ENCODE results near the gene CATSPERD.
"Not testable (repeated sequence)": the region's sequence is repeated elsewhere in the genome, so short reads cannot be mapped to it uniquely, and the experiment has no call there.

CATSPERD gene

DNA sequence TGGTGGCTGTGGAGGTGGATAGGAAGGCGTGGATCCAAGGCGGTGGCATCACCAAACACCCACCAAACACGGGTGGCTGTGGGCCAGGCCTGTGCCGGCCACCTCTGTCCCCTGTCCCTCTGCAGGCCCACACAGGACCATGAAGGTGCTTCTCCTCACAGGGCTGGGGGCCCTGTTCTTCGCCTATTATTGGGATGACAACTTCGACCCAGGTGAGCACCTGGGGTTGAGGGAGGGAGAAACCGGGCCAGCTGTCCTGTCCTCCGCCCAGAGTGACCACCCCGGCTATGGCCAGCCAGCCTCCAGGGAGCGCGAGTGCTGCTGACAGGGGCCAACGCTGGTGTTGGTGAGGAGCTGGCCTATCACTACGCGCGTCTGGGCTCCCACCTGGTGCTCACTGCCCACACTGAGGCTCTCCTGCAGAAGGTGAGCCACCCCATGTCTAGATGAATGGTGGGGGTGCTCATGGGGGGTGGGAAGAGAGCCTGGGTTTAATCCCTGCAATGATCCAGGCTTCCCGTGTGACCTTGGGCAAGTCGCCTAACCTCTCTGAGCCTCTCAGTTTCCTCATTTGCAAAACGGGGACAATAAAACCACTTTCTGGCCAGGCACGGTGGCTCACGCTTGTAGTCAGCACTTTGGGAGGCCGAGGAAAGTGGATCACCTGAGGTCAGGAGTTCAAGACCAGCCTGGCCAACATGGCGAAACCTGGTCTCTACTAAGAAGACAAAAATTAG, 35.6 kb upstream of the CATSPERD start:
- DNase-seq (ENCODE audit: low spot score), result no peak

DNA sequence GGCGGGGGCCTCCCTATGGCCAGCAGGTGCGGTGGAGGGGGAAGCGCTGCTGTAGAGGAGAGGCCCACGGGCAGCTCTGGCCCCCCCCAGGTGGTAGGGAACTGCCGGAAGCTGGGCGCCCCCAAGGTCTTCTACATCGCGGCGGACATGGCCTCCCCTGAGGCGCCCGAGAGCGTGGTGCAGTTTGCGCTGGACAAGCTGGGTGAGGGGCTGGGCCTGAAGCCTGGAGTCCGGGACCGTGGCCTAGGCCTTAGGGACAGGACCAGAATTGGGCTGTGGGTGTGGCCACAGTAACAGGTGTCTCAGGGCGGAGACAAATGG, 34.2 kb upstream of the CATSPERD start:
- DNase-seq (ENCODE audit: low spot score), result no peak

DNA sequence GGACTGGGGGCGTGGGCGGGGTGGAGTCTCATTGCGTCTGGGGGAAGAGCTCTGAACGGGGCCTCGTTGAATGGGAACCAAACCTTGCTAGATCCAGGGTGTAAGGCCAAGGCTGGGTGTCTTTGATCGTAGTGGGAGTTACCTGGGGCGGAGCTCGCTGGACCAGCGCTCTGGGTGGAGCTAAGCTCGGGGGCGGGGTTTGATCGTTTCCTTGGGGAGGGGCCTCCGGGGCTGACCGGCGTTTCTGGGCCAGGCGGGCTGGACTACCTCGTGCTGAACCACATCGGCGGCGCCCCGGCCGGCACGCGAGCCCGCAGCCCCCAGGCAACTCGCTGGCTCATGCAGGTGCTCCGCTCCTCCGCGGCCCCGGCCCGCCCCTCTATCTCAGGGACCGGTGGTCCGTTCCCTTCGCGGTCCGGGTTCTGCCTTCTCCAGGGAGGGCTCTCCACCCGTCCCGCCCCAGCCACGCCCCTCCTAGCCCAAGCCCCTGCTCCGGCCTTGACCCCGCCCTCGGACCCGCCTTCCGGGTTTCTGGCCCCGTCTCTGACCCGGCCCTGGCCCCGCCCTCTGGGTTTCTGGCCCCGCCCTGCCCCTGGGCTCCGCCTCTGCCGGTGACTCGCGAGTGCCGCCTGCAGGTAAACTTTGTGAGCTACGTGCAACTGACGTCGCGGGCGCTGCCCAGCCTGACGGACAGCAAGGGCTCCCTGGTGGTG, 33.6 kb upstream of the CATSPERD start:
- peak; percentile 95 for DNase-seq (ENCODE audit: low spot score)

DNA sequence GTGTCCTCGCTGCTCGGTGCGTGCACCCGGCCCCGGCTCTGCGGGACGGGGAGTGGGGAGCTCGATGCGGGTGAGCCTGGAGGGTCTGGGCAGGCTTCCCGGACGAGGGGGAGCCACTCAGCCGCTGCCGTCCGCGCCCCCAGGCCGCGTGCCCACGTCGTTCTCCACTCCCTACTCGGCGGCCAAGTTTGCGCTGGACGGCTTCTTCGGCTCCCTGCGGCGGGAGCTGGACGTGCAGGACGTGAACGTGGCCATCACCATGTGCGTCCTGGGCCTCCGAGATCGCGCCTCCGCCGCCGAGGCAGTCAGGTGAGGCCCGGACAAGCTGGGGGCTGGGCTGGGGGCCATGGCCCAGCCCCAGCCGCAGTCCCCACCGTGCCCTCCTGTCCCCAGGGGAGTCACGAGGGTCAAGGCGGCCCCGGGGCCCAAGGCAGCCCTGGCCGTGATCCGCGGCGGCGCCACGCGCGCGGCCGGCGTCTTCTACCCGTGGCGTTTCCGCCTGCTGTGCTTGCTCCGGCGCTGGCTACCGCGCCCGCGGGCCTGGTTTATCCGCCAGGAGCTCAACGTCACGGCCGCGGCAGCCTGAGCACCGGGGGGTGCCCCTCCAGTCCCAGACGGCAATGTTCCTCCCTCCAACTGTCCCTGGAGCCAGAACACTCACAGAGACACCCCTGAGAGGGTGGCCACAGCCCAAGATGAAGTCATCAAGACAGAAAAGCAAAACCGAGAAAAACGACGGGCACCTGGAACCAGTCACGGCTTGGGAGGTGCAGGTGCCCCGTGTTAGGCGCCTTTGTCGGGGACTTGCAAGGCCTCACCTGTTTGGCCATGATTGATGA, 32.9 kb upstream of the CATSPERD start:
- DNase-seq (ENCODE audit: low spot score), result no peak

DNA sequence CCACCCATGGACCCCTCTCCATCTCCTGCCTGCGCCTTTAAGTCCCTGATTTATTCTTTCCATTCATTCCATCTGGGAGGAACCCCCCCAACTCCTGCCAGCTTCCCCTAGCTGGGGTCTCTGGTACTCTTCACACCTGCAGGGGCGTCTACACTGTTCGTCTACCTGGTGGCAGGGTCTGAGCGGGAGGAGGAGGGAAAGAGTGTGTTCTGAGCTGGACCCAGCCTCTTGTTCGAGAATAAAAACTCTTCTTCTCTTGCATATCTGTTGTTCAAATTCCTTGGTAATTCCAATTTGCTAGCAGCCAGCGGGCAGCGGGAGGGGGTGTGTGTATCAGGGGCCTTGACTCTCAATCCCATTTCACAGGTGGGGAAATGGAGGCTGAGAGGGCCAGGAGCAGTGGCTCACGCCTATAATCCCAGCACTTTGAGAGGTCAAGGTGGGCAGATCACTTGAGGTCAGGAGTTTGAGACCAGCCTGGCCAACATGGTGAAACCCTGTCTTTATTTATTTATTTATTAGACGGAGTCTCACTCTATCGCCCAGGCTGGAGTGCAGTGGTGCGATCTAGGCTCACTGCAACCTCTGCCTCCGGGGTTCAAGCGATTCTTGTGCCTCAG, 32.1 kb upstream of the CATSPERD start:
- not testable (repeated sequence) for DNase-seq (ENCODE audit: low spot score)

DNA sequence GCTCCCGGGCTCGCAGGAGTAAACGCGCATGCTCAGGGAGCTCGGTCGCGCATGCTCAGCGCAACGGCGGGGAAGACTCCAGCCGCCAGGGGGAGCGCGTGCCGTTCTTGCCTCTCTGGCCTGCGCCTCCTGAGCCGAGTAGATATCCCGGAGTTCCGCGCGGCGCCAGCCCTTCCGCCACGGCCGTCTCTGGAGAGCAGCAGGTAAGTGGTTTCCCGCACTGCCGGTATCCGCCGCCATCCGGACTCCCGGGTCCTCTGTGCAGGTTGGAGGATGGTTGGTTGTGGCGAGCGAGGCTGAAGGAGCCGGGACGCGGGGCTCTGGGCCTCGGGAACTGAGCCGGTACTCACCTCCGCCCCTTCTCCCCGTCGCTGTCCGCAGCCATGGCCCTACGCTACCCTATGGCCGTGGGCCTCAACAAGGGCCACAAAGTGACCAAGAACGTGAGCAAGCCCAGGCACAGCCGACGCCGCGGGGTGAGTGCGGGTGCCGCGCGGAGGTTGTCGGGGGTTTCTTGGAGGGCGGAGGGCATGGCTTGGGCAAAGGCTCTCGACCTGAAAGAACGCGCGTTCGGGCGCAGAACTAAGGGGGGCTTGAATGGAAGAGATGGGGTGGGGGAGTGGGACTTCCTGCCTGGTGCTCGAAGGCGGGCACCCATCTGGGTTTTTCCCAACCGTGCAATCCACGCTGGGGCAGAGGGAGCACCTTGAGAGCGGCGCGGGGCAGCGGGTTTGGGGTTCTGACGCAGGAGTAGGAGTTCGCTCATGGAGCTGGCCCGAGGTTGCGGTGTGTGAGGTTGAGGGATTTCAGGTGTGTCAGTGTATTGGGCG, 30.1 kb upstream of the CATSPERD start, which contains the start of gene RPL36:
Gene RPL36 (plus strand): TSS at position 171 of the 830 bp plus-strand sequence. CDS start 213 bp downstream, at position 384.
- DNase-seq (ENCODE audit: low spot score), result peak; percentile 98

DNA sequence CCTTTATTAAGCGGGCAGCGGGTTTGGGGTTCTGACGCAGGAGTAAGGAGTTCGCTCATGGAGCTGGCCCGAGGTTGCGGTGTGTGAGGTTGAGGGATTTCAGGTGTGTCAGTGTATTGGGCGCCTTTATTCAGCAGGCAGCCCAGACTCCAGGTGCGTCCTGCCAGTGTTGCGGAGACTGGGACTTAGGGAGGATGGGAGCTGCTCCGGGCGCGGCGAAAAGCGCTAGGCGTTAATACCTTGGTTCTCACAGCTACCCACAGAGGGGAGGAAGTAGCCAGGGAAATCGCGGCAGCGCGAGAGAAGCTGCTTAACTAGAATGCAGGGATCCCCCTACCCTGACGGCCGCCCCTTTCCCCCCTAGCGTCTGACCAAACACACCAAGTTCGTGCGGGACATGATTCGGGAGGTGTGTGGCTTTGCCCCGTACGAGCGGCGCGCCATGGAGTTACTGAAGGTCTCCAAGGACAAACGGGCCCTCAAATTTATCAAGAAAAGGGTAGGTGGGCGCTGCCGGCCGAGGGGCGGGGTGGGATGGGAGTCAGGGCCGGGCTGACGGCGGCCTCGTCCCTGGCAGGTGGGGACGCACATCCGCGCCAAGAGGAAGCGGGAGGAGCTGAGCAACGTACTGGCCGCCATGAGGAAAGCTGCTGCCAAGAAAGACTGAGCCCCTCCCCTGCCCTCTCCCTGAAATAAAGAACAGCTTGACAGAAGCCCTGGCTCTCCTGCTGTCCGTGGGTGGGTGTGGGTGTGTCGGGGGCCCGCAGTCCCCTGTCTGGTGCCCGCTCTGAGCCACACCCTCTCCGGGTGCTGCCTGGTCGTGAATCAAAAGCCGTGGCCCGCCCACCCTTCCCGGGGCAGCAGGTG, 29.2 kb upstream of the CATSPERD start:
- peak; percentile 34 for DNase-seq (ENCODE audit: low spot score)

DNA sequence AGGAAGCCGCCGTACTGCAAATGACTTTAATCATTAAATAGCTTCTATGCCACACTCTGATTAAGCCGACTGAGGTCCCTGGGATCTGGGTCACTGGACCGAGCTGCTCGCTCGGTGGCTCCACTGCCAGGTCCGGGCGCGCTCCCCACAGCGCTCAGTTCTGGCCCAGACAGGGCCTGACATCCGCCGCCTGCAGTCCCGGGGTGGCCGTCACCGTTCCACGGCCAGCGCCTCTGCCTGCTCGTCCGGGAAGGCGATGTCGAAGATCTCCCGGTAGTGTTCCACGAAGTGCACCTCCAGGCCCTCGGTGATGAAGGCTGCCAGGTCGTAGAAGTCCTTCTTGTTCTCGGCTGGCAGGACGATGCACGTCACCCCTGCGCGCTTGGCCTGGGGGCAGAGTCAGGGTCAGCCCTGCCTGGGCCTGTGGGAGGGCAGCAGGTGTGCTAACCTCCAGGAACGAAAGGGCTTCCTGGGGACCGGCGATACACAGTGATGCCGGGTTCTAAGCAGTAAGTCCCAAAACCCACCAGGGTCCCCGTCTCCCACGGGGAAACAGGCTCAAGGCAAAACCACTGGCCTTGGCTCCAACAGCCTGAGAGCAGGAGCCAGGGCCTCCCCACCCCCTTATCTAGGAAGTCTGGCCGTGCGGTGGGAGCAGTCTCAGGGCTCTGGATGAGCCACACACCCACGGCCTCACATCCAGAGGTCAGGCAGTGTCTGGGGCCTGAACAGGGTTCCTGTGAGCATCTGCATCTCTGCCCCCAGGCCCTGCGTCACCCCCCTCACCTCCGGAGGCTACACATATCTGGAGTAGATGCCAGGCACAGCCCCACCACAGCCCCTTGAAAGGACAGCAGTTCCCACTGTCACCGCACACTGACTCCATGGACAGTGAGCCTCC, 28.4 kb upstream of the CATSPERD start:
- DNase-seq (ENCODE audit: low spot score), result no peak

DNA sequence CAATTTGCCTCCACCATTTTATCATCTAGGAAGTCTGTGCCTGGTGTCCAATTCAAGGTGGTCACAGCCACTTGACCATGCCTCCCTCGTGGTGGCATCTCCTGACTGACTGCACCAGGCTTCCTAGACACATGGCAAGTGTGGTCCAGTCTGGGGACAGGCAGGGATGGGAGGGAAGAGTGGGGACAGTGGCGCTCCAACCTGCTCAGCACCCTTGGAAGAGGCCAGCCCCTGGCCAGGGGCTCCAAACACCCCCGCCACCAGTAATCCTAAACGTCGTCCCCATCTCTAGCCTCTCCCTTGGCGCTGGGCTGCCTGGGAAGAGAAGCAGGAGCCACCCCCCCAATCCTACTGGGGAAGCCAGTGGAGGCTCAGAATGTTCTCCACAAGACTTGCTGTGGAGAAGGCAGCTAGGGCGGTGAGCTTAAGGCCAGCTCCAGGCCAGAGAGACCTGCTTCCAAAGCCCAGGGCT, 27.7 kb upstream of the CATSPERD start:
- no peak for DNase-seq (ENCODE audit: low spot score)

DNA sequence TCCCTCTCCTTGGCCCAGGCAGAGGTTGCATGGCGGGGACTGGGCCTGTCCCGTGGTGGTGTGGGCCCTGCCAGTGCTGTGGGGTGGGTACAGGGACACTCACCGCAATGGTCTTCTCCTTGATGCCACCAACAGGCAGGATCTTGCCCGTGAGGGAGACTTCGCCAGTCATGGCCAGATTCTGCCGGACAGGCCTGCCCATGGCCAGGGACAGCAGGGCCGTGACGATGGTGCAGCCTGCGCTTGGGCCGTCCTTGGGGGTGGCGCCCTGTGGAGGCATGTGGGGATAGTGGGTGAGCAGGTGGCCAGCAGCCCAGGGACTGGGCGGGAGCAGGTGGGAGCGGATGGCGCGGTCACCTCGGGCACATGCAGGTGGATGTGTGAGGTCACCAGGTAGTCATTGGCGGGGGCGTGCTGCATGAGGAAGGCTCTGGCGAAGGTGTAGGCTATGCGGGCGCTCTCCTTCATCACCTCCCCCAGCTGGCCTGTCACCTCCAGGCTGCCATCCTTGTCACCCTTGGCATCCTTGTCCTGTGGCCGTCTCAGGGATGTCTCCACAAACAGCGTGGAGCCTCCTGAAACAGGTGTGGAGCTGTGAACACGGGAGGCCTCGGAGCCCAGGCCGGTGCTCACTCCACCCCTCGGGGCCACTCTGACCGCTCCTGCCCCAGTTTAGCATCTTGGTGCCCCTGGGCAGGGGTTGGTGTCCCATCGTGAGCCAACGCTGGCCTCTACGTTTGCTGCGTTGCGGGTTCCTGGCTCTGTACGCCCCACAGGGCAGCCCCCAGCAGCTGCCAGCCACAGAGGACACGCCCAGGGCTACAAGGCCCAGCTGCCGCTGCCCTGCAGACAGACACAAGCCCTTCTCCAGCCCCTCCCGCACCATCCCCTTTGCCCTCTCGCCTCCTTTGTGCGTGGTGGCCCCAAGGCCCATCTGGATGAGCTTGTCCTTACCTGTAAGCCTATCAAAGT, 27.0 kb upstream of the CATSPERD start:
- DNase-seq (ENCODE audit: low spot score), result no peak

DNA sequence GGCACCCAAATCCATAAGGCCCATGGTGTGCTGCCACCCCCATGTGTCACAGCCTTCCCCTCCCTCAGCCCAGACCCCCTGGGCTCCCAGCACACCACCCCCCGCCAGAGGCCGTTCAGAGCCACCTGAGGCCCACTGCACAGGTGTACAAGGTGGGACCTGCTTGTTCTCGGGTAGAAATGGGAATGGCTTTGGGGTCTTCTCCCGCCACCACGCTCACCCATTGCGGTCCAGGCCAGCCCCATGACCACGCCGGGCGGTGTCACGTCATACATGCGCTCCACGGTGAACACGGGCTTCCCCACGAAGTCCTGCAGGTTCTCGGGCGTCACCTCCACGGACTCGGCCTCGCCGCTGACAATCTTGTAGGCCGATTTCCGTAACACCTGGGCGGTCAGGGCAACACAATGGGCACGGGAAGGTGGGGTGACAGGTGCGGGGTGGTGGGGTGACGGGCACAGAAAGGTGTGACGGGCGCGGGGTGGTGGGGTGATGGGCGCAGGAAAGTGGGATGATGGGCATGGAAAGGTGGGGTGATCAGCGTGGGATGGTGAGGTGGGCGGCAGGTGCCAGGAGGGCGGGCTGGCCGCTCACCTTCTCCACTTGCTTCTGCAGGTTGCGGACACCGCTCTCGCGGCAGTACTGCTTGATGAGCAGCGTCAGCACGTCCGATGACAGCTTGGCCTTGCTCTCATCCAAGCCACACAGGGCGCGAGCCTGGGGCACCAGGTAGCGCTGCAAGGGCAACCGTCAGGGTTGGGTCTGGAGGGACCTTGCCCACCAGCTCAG, 26.1 kb upstream of the CATSPERD start:
- DNase-seq (ENCODE audit: low spot score), result no peak

DNA sequence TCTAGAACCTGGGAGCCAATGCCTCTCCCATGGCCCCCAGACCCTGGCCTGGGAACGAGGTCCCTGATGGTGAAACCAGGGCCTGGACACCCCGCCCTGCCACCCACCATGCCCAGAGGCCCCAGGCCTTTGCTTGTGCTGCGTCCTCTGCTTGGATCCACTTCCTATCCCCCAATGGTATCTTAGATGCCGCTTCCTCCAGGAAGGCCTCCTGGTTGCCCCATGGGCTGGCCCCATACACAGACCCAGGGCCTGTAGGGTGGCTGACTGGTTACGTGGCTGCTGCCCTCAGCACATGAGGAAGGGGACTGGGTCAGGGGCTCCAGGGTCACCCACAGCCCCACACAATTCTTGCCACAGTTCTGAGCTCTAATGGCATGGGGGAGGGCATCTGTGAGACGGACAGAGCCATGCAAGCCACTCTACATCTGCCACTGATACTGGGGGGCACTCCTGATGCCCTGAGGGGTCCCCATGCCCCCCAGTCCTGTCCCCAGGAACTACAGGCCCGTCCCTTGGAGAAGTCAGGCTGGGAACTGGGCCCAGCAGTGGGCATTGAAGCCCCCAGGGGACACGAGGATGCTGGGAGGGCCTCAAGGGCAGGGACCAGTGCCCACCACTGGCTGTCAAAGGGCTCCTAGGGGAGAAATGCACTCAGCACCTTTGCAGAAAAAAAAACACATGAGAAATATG, 25.3 kb upstream of the CATSPERD start:
- DNase-seq (ENCODE audit: low spot score), result no peak

DNA sequence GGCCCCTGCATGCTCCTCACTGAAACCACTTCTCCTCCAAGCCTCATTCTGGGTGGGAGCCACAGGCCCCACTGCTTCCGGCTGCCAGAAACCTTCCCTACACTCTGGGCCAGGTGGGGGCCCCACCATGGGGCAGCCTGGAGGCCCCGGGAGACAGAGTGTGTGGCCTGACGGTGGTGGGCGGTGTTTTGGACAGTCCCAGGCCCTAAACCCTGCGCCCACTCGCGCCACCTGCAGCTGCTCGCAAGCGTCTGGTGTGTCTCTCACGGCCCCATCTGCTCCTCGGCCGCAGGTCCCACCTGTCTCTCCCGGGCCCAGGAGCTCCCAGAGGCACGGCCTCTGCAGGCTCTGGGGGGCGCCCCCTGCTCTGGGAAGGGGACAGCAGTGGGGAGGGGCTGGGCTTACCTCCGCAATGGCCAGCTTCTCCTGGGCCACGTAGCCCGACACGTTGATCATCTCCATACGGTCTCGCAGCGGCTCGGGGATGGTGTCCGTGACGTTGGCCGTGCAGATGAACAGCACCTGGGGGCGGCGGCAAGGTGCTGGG, 24.7 kb upstream of the CATSPERD start:
- DNase-seq (ENCODE audit: low spot score), result no peak

DNA sequence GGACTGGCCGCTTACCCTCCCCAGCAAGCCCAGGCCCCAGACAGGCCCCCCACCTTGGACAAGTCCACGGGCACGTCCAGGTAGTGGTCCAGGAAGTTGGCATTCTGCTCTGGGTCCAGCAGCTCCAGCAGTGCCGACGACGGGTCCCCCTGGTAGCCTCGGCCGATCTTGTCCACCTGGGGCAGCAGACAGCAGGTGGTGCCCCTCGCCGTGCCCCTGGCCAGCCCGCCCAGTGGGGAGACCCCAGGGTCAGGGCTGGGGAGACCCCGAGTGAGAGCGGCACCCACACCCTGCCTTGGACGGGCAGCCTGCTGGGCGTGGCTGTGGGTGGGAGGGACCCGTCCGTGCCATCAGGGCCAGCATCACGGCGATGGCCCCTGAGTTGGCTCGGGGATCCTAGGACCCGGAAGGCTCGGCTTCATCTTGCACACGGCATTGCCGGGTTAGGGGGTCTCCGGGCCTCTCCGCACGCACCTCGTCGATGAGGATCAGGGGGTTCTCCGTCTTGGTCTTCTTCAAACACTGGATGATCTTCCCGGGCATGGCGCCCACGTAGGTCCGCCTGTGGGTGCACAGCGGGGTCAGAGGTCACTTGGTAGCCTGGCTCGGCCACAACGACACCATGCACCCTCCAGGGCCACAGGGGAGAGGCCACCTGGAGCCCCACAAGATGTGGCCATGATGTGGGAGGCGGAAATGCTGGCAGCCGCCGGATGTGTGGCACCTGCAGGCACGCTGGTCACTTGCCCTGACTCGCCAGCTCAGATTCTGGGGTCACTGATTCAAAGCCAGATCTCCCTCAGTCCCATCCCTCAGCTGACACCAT, 24.0 kb upstream of the CATSPERD start:
- no peak for DNase-seq (ENCODE audit: low spot score)
